T-helper 17 cell (primary cell): ENCODE results near the gene RNF141. TPM values are rescaled to one million over a fixed set of nuclear protein-coding genes. Genes with fewer than 3 reads are reported as not detected.

Experiments used
- ATAC-seq: fragments of 150-1000 bp; cut with Tn5 transposase; 2 replicates; pipeline ENCODE4 v1.10.0; 2021; ENCODE audit warnings: mild to moderate bottlenecking, moderate library complexity
- DNase-seq, 3 donors: peaks; one replicate each; pipeline versions ENCODE4 v3.0.0 to v3.0.0-alpha.2; 2020 to 2021
- H3K9me3 ChIP-seq: one replicate; pipeline ENCODE4 v1.7.0; 2013; ENCODE audit warnings: low read length, mild to moderate bottlenecking; ENCODE audit not compliant: control insufficient read depth, poor library complexity, severe bottlenecking
- H3K27ac Mint-ChIP-seq: one replicate; pipeline ENCODE4 v1.8.0; 2022; ENCODE audit warnings: mild to moderate bottlenecking, moderate library complexity, mixed read lengths
- H3K27me3 Mint-ChIP-seq: one replicate; pipeline ENCODE4 v1.8.0; 2022; ENCODE audit warnings: mixed read lengths
- H3K36me3 Mint-ChIP-seq: one replicate; pipeline ENCODE4 v1.8.0; 2022; ENCODE audit warnings: low read depth, mixed read lengths
- H3K4me1 Mint-ChIP-seq: one replicate; pipeline ENCODE4 v1.8.0; 2022; ENCODE audit warnings: mild to moderate bottlenecking, mixed read lengths
- H3K4me3 Mint-ChIP-seq: one replicate; pipeline ENCODE4 v1.8.0; 2022; ENCODE audit warnings: mild to moderate bottlenecking, moderate library complexity, mixed read lengths
- total RNA-seq, 4 donors: library from RNA in 2 of 4; stranded (reverse) in 2 of 4; gene quantifications; one replicate each; pipeline ENCODE4 v1.2.3 and lab custom pipeline; 2022 to 2026

Gene RNF141
- total RNA-seq, 2 donors from 2014 or later, result 12.8 to 13.6 TPM

GRCh38 chr11:10572533-10572932, 31.5 kb upstream of the RNF141 start:
- no peak overlapping the region for H3K27ac Mint-ChIP-seq
- H3K36me3 Mint-ChIP-seq, result peaks cover 2% of the 10 kb centered on the region
- H3K27me3 Mint-ChIP-seq, result peaks cover 32% of the 10 kb centered on the region
- peaks cover 5% of the 10 kb centered on the region for H3K4me1 Mint-ChIP-seq
- H3K9me3 ChIP-seq, result no peaks in the 10 kb centered on the region
- ATAC-seq, result no peak
- H3K4me3 Mint-ChIP-seq, result no peak overlapping the region
- no peak for DNase-seq

- Mint-ChIP-seq H3K27ac (no peak within 1 kb of the TSS), H3K36me3 (no peaks in the 10 kb centered on the region), H3K27me3 (peaks cover 56% of the 10 kb centered on the region), H3K4me3 (no peak within 1 kb of the TSS), H3K4me1 (peaks cover 5% of the 10 kb centered on the region)
- no peak for ATAC-seq
- no peak for DNase-seq
- no peaks in the 10 kb centered on the region for H3K9me3 ChIP-seq
These were observed 27.5 kb upstream of the RNF141 start, which contains the start of gene LYVE1 for GRCh38 chr11:10568486-10568941. Gene LYVE1, minus strand, starts transcription at chr11:10568665. Its CDS starts 133 bp downstream, at chr11:10568532.

DNA sequence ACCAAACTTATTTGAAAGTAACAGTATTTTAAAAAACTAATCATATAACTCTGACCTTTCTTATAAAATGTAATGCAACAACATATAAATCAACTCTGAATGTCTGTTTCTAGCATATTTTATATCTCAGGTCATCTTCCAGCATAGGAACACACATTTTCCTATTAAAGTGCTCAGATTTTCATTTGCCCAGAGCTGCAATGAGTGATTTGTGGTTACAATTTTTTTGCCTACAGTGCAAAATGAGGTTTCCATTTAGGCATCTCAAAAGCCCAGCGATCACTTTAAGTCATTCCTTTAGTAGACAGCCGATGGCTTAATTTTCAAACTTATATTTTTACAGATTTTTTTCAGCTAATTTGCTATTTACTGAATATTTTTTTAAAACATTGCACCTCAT, 26.5 kb upstream of the RNF141 start:
- ATAC-seq, result no peak
- H3K9me3 ChIP-seq, result no peaks in the 10 kb centered on the region
- H3K27ac Mint-ChIP-seq, result no peak overlapping the region
- H3K4me3 Mint-ChIP-seq, result no peak overlapping the region
- peaks cover 3% of the 10 kb centered on the region for H3K4me1 Mint-ChIP-seq
- DNase-seq, result no peak
- peaks cover 55% of the 10 kb centered on the region for H3K27me3 Mint-ChIP-seq
- H3K36me3 Mint-ChIP-seq, result no peaks in the 10 kb centered on the region

- H3K9me3 ChIP-seq, result no peaks in the 10 kb centered on the region
- Mint-ChIP-seq H3K36me3 (no peaks in the 10 kb centered on the region), H3K27ac (no peak overlapping the region), H3K4me1 (peaks cover 3% of the 10 kb centered on the region), H3K27me3 (peaks cover 48% of the 10 kb centered on the region), H3K4me3 (no peak overlapping the region)
- ATAC-seq (no peak), DNase-seq (no peak)
These were observed 25.4 kb upstream of the RNF141 start for GRCh38 chr11:10566257-10566957.

DNA sequence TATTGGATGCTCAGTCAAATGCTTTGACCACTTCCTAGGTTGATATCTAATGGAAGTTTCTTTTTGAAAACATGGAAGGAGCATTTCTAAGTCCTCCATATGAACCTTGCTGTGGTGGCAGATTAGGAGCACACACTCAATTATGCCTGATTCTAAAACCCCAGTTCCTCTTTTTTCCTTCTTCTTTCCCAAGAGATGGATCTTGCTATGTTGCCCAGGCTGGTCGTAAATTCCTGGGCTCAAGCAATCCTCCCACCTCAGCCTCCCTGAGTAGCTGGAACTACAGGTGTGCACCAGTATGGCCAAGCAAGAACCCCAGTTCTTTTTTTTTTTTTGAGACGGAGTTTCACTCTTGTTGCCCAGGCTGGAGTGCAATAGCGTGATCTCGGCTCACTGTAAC, 24.5 kb upstream of the RNF141 start:
- no peak for ATAC-seq
- Mint-ChIP-seq H3K4me1 (peaks cover 5% of the 10 kb centered on the region), H3K4me3 (no peak overlapping the region), H3K27me3 (peaks cover 45% of the 10 kb centered on the region), H3K36me3 (no peaks in the 10 kb centered on the region), H3K27ac (no peak overlapping the region)
- H3K9me3 ChIP-seq, result no peaks in the 10 kb centered on the region
- no peak for DNase-seq

- no peaks in the 10 kb centered on the region for H3K9me3 ChIP-seq
- peaks cover 5% of the 10 kb centered on the region for H3K4me1 Mint-ChIP-seq
- no peaks in the 10 kb centered on the region for H3K36me3 Mint-ChIP-seq
- no peak overlapping the region for H3K27ac Mint-ChIP-seq
- peaks cover 45% of the 10 kb centered on the region for H3K27me3 Mint-ChIP-seq
- no peak for DNase-seq
- no peak overlapping the region for H3K4me3 Mint-ChIP-seq
- ATAC-seq, result no peak
These were observed 23.8 kb upstream of the RNF141 start for GRCh38 chr11:10564696-10565318.

DNA sequence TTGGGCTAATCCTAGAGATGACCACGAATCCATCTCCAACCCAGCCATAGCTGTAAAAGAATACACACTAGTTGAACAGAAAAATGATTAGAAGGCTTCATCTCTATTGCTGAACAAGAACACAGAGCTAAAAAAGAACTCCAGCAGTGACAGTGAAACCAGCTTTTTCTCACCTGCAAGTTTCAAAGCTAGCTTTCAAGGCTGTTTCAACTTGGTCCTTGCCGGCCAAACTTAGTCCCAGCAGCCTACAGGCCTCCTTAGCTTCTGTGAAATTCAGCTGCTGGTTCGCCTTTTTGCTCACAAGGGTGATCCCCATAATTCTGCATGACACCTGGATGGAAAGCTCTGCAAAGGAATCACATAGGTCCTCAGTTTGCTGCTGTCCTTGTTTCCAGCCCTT, 23.0 kb upstream of the RNF141 start:
- peaks cover 2% of the 10 kb centered on the region for H3K4me1 Mint-ChIP-seq
- H3K27ac Mint-ChIP-seq, result no peak overlapping the region
- no peak for DNase-seq
- ATAC-seq, result no peak
- H3K9me3 ChIP-seq, result no peaks in the 10 kb centered on the region
- H3K36me3 Mint-ChIP-seq, result no peaks in the 10 kb centered on the region
- no peak overlapping the region for H3K4me3 Mint-ChIP-seq
- H3K27me3 Mint-ChIP-seq, result peaks cover 47% of the 10 kb centered on the region

GRCh38 chr11:10561947-10562346, 21.0 kb upstream of the RNF141 start:
- ATAC-seq, result no peak
- no peak overlapping the region for H3K27ac Mint-ChIP-seq
- no peaks in the 10 kb centered on the region for H3K36me3 Mint-ChIP-seq
- H3K9me3 ChIP-seq, result no peaks in the 10 kb centered on the region
- no peak overlapping the region for H3K4me3 Mint-ChIP-seq
- peaks cover 2% of the 10 kb centered on the region for H3K4me1 Mint-ChIP-seq
- no peak for DNase-seq
- peaks cover 51% of the 10 kb centered on the region for H3K27me3 Mint-ChIP-seq

- Mint-ChIP-seq H3K27ac (no peak overlapping the region), H3K4me3 (no peak overlapping the region), H3K4me1 (peaks cover 5% of the 10 kb centered on the region), H3K27me3 (peaks cover 50% of the 10 kb centered on the region), H3K36me3 (no peaks in the 10 kb centered on the region)
- H3K9me3 ChIP-seq, result no peaks in the 10 kb centered on the region
- no peak for ATAC-seq
- DNase-seq, result no peak
These were observed 20.2 kb upstream of the RNF141 start for GRCh38 chr11:10561043-10561818.

GRCh38 chr11:10558288-10558687, 17.3 kb upstream of the RNF141 start:
- ATAC-seq, result no peak

DNA sequence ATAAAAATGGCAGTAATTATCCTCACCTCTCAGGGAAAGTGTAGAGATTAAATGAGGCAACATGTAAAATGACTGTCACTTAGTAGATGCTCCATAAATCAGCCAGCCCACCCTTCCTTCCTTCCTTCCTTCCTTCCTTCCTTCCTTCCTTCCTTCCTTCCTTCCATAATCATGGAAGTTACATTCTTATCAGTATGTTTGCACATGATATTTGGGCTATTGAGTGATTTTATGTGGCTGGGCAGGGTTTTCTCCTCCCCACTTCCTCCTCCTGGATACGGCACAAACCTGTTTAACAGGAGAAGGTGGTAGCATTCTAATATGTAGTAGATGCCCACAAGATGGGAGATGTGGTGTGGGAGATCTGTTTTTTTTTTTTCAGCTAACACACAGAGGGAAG, 15.6 kb upstream of the RNF141 start:
- H3K4me1 Mint-ChIP-seq, result peaks cover 5% of the 10 kb centered on the region
- H3K27ac Mint-ChIP-seq, result no peak overlapping the region
- no peaks in the 10 kb centered on the region for H3K36me3 Mint-ChIP-seq
- H3K9me3 ChIP-seq, result peaks cover 3% of the 10 kb centered on the region
- no peak overlapping the region for H3K4me3 Mint-ChIP-seq
- ATAC-seq (no peak), DNase-seq (no peak)
- H3K27me3 Mint-ChIP-seq, result peaks cover 21% of the 10 kb centered on the region

More at GRCh38 chr11:10558288-10558687, 17.3 kb upstream of the RNF141 start:
- Mint-ChIP-seq H3K4me3 (no peak overlapping the region), H3K4me1 (peaks cover 5% of the 10 kb centered on the region), H3K27me3 (peaks cover 27% of the 10 kb centered on the region), H3K36me3 (no peaks in the 10 kb centered on the region), H3K27ac (no peak overlapping the region)
- no peak for DNase-seq
- H3K9me3 ChIP-seq, result no peaks in the 10 kb centered on the region

GRCh38 chr11:10551845-10552352, 10.9 kb upstream of the RNF141 start:
- H3K27me3 Mint-ChIP-seq, result peaks cover 31% of the 10 kb centered on the region
- no peak for ATAC-seq
- H3K27ac Mint-ChIP-seq, result no peak overlapping the region
- no peak for DNase-seq
- H3K4me3 Mint-ChIP-seq, result no peak overlapping the region
- H3K4me1 Mint-ChIP-seq, result peaks cover 5% of the 10 kb centered on the region
- H3K36me3 Mint-ChIP-seq, result no peaks in the 10 kb centered on the region
- H3K9me3 ChIP-seq, result peaks cover 3% of the 10 kb centered on the region

DNA sequence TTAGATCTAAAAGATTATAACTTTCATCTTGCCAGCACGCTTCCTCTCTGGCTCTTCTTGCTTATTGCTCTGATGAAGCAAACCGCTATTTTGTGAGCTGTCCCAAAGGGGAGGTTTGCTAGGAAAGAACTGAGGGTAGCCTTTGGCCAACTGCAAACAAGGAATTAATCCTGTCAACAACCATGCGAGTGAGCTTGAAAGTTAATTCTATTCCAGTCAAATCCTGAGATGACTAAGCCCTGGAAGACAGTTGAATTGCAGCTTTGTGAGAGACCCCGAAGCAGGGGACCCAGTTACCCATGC, 10.3 kb upstream of the RNF141 start:
- Mint-ChIP-seq H3K4me1 (peaks cover 3% of the 10 kb centered on the region), H3K36me3 (no peaks in the 10 kb centered on the region), H3K4me3 (no peak overlapping the region), H3K27ac (no peak overlapping the region), H3K27me3 (peaks cover 25% of the 10 kb centered on the region)
- ATAC-seq (no peak), DNase-seq (no peak)
- peaks cover 3% of the 10 kb centered on the region for H3K9me3 ChIP-seq
